H1 (cell line): ENCODE measurements around the gene ZNF462.

Experiments
- TAF1 ChIP-seq: IDR thresholded peaks from 2 replicates; pipeline ENCODE4 v1.6.1; 2011; ENCODE audit warnings: mild to moderate bottlenecking, low read depth, low read length
- TCF12 ChIP-seq: IDR thresholded peaks from 2 replicates; pipeline ENCODE4 v1.6.1; 2011; ENCODE audit warnings: low read depth, mild to moderate bottlenecking, low read length
- TF ChIP-seq, protein P1 (sequence below), 3 experiments: IDR thresholded peaks; 1 replicate in 2 of 3; 2 replicates in 1 of 3; pipeline versions ENCODE4 v1.5.1 to v1.6.1; 2011; ENCODE audit warnings: low read length in 3 of 3, mild to moderate bottlenecking in 3 of 3, inconsistent platforms in 2 of 3, low read depth in 1 of 3, moderate library complexity in 1 of 3; ENCODE audit not compliant: insufficient read depth in 1 of 3; ENCODE audit errors: control extremely low read depth in 1 of 3

DNA sequence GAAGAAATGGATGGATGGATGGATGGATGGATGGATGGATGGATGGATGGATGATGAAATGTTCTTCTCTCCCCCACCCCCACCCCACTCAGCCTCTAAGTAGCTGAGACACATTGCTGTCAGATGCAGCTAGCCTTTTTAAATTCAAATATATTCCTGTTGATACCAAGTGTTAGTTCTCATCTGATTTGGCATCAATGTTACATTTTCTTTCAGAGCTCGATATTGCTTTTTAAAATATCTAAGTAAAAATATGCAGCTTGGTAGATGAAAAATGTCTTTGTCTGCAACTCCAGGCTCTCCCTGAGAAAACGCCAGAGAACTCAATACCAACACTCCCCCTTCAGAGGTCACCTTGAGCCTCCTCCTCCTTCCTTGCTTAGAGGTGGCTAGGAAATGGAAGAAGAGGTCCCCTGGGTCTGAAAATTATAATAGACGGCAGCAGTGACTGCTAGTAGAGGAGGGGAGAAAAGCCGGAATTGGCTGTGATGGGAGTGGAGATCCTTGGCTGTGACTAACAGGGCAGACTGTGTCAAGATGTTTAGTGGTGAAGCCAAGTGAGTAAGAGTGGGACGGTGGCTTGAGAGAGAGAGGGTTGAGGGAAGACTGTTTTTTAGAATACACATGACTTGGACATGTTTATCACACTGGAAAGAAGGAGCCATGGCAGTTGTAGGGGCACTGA is 156.0 kb downstream of the ZNF462 start:
- no peak for TF ChIP-seq TCF12
- TF ChIP-seq, protein P1, sequence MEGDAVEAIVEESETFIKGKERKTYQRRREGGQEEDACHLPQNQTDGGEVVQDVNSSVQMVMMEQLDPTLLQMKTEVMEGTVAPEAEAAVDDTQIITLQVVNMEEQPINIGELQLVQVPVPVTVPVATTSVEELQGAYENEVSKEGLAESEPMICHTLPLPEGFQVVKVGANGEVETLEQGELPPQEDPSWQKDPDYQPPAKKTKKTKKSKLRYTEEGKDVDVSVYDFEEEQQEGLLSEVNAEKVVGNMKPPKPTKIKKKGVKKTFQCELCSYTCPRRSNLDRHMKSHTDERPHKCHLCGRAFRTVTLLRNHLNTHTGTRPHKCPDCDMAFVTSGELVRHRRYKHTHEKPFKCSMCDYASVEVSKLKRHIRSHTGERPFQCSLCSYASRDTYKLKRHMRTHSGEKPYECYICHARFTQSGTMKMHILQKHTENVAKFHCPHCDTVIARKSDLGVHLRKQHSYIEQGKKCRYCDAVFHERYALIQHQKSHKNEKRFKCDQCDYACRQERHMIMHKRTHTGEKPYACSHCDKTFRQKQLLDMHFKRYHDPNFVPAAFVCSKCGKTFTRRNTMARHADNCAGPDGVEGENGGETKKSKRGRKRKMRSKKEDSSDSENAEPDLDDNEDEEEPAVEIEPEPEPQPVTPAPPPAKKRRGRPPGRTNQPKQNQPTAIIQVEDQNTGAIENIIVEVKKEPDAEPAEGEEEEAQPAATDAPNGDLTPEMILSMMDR (IDR thresholded peaks at IDR 0.05; ENCODE audit: control extremely low read depth in 1 of 3, insufficient read depth in 1 of 3, low read depth in 1 of 3, low read length in 3 of 3): no peak
- no peak for TF ChIP-seq TAF1
